AG10803 (cell line): ENCODE results near the gene POU2F3.

Experiments used
- DNase-seq: peaks from one replicate; pipeline ENCODE4 v3.0.0; 2010; ENCODE audit warnings: low read depth
- H3K4me3 ChIP-seq: 2 replicates; pipeline ENCODE4 v1.5.1; 2011; ENCODE audit warnings: mild to moderate bottlenecking, low read length, control low read depth
- TF ChIP-seq, protein P1 (sequence below): conservative IDR thresholded peaks from 2 replicates; pipeline ENCODE4 v1.5.1; 2011; ENCODE audit warnings: mild to moderate bottlenecking, low read length, control low read depth, inconsistent platforms

POU2F3 gene

DNA sequence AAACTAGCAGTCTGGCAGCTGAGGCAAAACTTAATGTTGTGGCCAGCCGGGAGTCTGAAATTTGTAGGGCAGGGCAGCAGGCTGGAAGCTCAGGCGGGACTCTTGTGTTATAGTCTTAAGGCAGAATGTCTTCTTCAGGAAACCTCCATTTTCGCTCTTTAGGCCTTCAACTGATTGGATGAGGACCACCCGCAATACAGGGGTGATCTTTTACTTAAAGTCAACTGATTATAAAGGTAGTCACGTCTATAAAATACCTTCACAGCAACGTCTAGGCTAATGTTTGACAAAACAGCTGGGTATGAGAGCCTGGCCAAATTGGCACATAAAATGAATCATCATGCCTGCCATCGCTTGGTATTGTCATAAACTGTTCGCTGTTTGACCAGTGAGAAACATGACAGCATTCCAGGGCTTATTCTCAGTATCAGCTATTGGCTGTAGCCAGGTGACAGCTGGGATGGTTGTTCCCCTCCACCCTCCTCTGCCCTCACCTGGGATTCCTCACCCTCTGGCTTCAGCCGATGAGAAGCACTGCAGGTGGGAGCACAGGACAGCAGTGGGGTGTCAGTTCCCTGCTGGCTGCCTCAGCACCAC lies 6.6 kb upstream of the POU2F3 start:
- no peak overlapping the region for H3K4me3 ChIP-seq
- TF ChIP-seq, protein P1, sequence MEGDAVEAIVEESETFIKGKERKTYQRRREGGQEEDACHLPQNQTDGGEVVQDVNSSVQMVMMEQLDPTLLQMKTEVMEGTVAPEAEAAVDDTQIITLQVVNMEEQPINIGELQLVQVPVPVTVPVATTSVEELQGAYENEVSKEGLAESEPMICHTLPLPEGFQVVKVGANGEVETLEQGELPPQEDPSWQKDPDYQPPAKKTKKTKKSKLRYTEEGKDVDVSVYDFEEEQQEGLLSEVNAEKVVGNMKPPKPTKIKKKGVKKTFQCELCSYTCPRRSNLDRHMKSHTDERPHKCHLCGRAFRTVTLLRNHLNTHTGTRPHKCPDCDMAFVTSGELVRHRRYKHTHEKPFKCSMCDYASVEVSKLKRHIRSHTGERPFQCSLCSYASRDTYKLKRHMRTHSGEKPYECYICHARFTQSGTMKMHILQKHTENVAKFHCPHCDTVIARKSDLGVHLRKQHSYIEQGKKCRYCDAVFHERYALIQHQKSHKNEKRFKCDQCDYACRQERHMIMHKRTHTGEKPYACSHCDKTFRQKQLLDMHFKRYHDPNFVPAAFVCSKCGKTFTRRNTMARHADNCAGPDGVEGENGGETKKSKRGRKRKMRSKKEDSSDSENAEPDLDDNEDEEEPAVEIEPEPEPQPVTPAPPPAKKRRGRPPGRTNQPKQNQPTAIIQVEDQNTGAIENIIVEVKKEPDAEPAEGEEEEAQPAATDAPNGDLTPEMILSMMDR, result no peak
- DNase-seq, result no peak

DNA sequence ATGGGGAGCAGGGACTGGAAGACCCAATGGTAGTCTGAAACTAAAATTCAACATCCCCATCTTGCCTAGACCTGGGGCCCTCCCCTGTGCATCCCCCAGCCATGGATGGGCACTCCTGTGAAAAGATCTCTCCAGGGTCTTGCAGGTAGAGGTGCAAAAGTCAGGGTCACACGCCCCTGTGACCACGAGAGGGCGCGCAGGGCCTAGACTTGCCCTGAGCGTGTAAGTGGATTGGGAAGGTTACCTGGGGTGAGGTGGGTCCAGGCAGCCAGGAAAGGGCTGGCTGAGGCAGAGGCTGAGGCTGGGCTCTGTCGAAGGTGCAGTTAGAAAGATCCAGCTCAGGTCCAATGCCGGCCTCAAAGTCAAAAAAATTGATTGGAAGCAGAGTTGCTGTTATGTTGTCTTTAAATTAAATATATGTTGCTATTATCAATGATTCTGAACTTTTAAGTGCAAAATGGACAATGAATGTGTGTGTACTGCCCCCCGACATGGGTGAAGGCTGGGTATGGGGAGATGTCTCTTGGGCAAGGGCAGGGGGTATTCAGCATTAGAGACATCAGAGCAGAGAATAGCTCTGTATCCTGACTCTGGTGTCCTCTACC lies 4.8 kb upstream of the POU2F3 start:
- peak; percentile 45 for DNase-seq
- H3K4me3 ChIP-seq, result no peak overlapping the region
- TF ChIP-seq, protein P1, result peak; percentile 85

DNA sequence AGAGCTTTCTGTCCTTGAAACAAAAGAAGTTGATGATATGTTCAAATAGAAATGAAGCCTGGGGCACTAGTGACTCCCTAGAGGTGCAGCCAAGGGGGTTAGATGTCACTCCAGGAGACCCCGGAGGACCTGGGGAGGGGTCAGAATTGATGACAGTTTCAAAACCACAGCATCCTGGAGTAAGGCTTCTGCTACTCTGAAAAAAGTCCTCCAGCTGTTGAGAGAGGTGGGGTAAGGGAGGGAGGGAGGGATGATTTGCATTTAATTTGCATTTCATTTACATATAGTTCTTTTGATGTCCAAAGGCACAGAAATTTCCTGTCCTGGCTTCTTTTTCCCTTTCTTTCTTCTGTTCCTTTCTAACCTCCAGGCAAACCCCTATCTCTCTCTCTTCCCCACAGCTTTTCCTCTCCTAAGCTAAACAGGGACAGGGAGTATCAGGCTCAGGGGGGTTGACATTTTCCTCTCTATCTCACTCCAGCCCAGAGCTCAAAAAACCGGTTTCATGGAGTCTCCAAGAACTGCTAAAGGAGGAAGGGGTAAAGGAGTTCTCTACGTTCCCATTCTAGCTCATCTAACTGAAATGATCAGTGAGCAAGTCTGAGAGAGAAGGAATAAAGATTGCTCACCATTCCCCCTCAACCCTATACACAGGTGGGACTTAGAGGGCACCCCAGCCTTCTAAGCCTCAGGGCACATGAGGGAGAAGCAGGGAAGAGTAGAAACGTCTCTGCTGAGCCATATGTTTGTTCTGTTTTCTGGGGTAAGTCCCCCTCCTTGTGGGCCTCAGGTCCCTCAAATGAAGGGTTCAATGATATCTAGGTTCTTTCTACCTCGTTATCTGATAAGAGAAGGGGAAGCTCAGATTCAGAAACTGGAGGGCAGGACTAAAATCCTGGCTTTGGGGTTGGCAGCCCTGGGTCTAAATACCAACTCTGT lies 3.5 kb upstream of the POU2F3 start:
- TF ChIP-seq, protein P1, result no peak
- DNase-seq, result no peak

DNA sequence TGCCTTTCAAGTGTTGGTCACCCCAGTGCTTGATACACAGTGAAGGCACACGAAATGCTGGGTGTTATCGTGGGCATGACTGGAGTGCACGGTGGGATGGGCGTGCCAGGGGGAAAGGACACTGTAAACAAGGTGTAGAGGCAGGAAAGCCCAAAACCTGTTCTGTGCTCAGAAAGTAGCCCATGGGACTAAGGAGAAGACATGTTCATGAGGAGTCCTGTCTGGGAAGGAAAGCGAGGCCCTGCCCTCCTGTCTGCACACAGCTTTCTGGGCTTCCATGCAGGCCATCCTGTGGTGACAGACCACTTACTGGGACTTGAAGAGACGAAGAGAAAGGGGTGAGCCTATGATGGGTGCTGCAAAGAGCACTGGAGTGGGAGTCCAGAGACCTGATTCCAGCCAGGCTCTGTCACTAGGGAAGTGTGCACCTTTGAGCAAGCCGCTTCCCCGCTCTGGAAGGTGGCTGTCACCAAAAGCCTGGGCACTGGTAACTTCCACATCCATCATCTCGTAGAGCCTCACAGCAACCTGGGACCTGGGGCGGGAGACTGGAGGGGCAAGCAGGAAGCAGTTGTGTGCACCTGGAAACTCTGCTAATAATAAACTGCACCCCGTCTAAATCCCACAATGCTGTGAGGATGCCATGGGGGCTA lies 846 bp upstream of the POU2F3 start:
- TF ChIP-seq, protein P1, result no peak
- no peak for DNase-seq
- H3K4me3 ChIP-seq, result no peak overlapping the region

More for the DNA sequence above, 3.5 kb upstream of the POU2F3 start:
- H3K4me3 ChIP-seq, result no peak overlapping the region

DNA sequence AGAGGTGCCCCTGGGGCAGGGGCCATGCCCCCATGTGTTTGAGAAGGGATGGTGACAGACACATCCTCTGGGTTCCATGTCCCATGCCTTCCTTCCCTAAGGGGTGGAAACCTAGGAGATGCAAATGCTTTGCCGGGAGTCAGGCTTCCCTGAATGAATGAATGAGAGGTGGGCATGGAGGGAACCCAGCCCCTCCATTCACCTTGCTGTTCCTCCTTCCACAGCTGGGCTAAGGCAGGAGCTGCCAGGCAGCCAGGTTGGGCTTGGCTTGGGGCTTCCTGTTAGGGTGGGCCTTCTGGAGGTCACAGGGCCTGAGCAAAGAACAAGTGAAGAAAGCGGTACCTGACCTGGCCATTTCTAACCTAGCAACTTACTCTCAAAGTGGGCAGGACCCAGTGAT lies 926 bp downstream of the POU2F3 start:
- no peak for DNase-seq
- no peak overlapping the region for H3K4me3 ChIP-seq
- TF ChIP-seq, protein P1, result no peak

DNA sequence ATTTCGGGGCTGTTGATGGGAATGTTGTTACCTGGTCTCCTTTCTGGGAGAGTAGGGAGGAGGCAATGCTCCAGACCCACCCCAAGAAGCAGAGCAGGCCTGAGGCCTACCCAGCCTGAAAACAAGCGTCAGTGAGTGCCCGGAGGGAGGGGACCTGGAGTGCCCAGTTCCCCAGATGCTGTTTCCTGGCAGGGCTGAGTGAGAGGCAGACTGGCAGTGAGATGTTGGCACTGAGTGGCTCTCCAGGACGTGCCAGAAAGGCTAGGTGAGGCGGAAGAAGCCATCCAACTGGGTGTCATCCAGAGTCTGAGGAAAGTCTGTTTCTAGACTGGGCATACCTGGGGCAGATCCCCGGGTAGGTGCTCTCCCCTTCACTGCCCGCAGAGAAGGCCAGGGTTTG lies 1.3 kb downstream of the POU2F3 start:
- no peak overlapping the region for H3K4me3 ChIP-seq
- no peak for DNase-seq
- TF ChIP-seq, protein P1, result no peak
